Measurements from ENCODE around the gene CAMKK1.
"Not testable (repeated sequence)": the region's sequence is repeated elsewhere in the genome, so short reads cannot be mapped to it uniquely, and the experiment has no call there.

The CAMKK1 gene

GRCh38 chr17:3847165-3847670 is 45.6 kb downstream of the CAMKK1 start:
- DNase-seq (ENCODE audit: low read depth in 2 of 3, low spot score in 1 of 3) = no peak

DNA sequence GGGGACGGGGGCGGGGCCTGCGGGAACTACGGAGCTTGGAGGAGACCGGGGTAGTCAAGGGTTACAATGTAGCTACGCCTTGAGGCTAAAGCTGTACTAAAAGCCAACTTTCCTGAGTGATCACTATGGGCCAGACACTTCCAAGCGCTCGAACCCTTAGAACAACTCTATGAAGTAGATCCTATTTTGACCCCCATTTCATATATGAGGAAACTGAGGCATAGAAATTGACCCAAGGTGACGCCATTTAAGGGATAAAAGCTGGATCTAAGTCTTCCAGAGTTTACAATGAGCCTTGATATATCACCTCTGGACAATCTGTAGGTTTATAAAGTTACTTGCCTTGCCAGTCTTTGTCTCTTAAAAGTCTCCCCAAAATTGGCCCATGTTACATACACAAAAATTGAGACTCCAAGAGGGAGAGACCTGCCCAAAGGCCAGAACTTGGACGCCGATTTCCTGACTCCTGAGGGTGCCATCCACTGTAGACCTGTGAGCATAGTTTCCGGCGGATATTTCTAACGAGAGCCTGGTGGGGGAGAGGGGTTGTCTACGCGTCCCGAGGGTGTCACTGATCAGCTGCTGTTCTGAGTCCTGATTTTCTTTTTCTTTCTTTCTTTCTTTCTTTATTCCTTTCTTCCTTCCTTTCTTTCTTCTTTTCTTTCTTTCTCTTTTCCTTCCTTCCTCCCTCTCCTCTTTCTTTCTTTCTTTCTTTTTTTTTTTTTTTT is 46.3 kb downstream of the CAMKK1 start:
- no peak for DNase-seq (ENCODE audit: low read depth in 2 of 3, low spot score in 1 of 3)

DNA sequence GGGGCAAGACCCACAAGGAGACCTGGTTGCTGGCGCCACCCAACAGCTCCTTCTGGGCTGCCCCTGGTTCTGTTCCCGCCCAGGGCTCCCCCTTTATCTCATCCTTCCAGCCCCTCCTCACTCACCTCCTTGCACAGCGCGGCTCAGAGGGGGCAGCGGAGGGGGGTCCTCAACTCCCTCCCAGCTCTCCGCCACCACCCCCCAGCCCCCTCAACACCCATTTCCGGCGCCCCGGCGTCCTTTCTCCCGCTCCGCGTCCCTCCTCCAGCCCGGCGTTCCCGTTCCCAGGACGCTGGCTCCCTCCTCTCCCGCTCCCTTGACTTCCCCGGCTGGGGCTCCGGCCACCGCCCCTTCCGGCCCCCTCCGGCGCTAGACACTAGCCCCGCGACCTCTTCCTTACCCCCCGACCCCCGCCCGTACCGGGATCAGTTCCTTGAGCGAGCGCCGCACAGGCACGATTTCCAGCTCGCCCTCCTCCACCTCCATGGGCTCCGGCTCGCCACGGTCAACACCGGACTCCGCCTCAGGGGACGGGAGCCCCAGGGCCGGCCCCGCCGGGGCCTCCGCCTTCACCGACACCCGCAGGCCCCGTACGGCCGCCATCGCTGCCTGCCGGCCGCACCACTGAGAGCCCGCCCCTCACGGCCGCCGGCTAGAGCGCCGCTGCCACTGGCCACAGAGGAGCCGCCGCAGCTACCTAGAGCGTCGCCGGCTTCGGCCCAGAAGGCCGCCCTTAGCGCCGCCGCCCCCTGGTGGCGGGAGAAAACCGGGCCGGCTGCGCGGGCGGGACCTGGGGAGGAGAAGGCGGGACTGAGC is 47.0 kb downstream of the CAMKK1 start, which contains the start of gene NCBP3:
Gene NCBP3 (minus strand): TSS at position 626 of the 816 bp plus-strand sequence. CDS start 23 bp downstream, at position 603.
- DNase-seq (ENCODE audit: low read depth in 2 of 3, low spot score in 1 of 3) = peak; percentile 85 to 88 (median 86)

DNA sequence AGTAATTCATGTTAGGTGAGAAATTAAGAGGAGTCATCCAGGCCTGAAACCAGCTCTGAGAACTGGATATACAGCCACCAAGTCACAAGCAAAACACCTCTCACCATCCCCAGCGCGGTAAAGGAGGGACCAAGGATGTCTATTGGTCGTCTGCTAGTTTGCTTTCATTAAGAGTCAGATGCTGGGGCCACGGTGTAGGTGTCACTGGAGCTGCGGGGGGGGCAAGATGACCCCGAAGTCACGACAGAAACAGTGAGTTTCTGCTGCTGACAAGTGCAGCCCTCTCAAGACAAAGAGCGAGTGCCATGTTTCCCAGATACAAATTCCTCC is 47.6 kb downstream of the CAMKK1 start:
- DNase-seq (ENCODE audit: low read depth in 2 of 3, low spot score in 1 of 3) = peak; percentile 28 to 42 (median 31)

- DNase-seq (ENCODE audit: low read depth in 2 of 3, low spot score in 1 of 3) = not testable (repeated sequence)
Measured at GRCh38 chr17:3844556-3844955, 48.3 kb downstream of the CAMKK1 start.

- peak; percentile 18 to 44 (median 19) for DNase-seq (ENCODE audit: low read depth in 2 of 3, low spot score in 1 of 3)
Measured at GRCh38 chr17:3843935-3844516, 48.8 kb downstream of the CAMKK1 start.

DNA sequence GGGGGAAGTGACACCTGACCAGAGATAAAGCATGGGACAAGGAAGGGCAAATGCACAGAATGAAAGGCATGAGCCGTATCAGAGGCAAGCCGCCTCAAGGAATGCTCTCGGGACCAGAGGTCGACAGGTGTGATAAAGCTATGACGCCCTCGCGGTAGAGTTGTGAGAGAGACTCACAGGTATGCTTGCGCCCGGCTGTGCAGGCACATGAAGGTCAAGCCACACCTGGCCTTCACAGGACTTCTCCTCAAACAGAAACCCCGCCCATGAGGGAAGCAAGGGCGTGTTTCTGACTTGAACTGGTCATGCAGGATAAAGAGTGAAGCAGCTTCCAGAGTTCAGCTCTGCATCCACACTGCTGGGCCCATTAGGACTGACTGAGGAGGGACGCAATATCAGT is 54.6 kb downstream of the CAMKK1 start:
- DNase-seq (ENCODE audit: low read depth in 2 of 3, low spot score in 1 of 3) = no peak

GRCh38 chr17:3836551-3836950 is 56.3 kb downstream of the CAMKK1 start:
- no peak for DNase-seq (ENCODE audit: low read depth in 2 of 3, low spot score in 1 of 3)

DNA sequence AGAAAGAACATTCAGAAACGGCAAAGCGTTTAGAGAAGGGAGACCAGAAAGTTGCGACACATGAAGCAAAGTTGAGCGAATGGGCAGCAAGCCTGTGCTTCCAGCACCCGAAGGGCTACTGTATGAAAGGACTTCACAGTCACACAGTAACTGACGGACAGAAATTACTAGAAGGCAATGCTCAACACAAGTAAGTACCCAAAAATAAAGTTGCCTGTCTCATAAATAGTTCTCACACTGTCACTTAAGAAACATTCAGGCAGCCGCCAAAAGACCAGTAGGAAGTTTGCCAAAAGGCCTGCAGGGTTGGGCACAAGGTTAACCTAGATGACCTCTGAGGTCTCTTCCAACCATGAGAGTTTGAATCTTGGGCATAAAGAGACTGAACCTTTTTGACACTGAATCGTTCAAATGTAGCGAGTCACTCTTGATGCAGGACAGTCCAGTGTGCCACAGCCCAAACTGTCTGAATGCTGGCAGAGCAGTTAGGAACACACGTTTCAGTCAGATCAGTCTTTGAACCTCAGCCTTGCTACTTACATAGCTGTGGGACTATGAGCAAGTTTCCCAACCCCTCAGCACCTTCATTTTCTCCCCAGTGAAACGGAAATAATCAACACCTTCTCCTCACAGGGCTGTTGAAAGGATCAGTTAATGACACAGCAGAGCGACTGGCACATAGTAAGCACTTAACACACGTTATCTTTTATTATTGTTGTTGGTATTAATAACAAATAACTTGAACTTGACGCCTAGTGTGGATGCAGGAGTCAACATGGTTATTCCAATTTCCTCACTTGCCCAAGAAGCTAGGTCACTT is 57.2 kb downstream of the CAMKK1 start:
- DNase-seq (ENCODE audit: low read depth in 2 of 3, low spot score in 1 of 3) = no peak

DNA sequence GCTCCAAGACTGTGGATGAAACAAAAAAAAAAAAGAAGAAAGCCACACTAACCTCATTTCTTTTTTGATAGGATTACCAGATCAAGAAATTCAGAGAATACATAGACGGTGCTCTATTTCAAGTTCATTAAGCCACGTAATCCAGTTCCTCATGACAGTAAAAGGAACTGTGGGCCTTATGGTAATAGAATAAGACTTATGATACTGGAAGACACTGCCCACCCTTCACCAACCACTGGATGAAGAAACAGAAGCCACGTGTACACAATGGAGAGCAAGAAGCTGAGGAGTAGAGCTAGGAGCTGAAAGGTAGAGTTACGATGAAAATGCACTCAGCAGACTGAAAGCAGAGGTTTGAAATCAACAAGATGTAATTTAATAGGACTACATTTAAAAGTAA is 58.0 kb downstream of the CAMKK1 start:
- no peak for DNase-seq (ENCODE audit: low read depth in 2 of 3, low spot score in 1 of 3)

DNA sequence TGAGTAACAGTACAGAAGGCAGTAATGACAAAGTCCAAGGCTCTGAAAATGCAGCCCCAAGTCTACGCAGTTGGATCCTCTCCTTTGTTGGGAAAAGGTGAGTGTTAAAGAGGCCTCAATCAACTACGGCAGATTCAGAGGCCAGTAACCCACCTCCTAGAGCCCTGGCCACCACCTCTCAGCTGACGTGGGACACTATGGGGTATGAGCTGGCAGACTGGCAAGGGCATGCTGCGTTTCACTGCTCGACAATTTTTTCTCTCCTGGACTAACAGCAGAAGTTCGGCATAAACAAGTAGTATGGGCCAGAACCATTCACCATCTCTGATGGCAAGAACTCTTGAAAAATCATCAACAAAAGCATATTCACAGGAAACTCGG is 64.0 kb downstream of the CAMKK1 start:
- no peak for DNase-seq (ENCODE audit: low read depth in 2 of 3, low spot score in 1 of 3)

- no peak for DNase-seq (ENCODE audit: low read depth in 2 of 3, low spot score in 1 of 3)
Measured at GRCh38 chr17:3828151-3828851, 64.6 kb downstream of the CAMKK1 start.

DNA sequence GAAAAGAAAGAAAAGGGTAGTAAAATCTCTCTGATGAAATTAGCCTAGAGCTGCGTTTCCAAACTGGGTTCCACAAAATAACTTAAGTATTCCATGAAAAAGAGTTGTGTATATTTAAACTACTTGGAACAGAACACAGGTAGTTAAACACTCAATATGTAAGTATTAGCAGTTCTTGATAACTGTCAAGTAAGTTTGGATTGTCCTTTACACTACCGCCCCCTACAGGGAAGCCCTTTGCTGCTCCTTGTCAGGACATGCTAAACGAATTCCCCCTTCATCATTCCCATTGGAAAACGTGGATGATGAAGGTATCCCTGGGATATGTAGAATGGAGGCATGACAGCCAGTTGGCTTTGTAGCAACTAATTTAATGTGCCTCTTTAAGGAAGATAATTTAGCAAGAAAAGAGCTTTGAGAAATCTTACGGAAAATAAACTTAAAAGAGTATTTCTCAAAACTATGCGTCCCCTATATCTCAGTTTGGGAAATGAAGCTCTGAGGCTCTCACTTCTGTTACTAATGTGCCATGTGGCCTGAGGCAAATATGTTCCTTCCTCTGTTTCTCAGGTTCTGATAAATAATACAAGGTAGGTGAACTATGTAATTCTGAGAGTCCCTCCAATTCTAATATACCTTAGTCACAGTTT is 65.6 kb downstream of the CAMKK1 start:
- peak; percentile 31 to 78 (median 50) for DNase-seq (ENCODE audit: low read depth in 2 of 3, low spot score in 1 of 3)

DNA sequence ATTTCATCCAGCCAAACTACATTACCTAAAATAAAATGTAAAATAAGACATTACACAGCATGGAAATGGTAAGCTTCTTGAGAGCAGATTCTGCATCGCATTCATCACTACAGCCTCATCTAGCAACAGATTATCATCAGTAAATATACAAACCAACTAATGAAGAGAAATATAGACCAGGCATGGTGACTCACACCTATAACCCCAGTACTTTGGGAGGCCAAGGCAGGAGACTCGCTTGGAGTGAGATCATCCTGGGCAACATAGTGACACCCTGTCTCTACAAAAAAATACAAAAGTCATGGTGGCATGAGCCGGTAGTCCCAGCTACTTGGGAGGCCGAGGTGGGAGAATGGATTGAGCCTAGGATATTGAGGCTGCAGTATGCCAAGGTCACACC is 66.7 kb downstream of the CAMKK1 start:
- no peak for DNase-seq (ENCODE audit: low read depth in 2 of 3, low spot score in 1 of 3)

DNA sequence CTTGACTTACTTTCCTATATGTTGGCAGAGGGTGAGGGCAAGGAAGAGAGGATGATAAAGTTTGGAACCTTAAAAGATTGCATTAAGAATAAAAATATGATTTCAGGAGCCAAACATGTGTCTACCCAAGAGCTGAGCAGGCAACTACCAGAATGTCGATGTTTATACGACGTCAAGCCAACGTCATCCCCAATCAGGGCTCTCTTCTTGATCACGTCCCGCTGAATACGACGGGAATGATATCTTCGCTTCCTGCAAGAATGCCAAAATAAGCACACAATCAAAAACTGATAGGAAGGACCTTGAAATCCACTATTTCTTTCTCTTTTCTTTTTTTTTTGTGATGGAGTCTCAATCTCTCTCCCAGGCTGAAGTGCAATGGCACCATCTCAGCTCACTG is 71.8 kb downstream of the CAMKK1 start:
- DNase-seq (ENCODE audit: low read depth in 2 of 3, low spot score in 1 of 3) = no peak

DNA sequence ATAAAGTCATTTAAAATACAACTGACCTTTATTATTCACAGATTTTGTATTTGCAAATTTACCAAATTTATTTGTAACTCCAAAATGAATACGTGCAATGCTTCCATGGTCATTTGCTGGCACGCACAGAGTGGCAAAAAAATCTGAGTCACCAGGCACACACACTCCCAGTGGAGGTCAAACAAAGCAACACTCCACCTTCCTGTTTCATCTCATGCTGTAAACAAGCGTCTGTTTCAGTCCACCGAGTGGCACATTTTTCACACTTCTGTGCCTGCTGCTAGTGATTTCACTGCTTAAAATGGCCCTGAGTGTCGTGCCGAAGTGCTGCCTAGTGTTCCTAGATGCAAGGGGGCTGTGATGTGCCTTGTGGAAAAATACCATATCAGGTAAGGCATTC is 74.1 kb downstream of the CAMKK1 start:
- DNase-seq (ENCODE audit: low read depth in 2 of 3, low spot score in 1 of 3) = no peak

- no peak for DNase-seq (ENCODE audit: low read depth in 2 of 3, low spot score in 1 of 3)
Measured at GRCh38 chr17:3817851-3818605, 74.8 kb downstream of the CAMKK1 start.

- no peak for DNase-seq (ENCODE audit: low read depth in 2 of 3, low spot score in 1 of 3)
Measured at GRCh38 chr17:3815925-3816324, 76.9 kb downstream of the CAMKK1 start.

DNA sequence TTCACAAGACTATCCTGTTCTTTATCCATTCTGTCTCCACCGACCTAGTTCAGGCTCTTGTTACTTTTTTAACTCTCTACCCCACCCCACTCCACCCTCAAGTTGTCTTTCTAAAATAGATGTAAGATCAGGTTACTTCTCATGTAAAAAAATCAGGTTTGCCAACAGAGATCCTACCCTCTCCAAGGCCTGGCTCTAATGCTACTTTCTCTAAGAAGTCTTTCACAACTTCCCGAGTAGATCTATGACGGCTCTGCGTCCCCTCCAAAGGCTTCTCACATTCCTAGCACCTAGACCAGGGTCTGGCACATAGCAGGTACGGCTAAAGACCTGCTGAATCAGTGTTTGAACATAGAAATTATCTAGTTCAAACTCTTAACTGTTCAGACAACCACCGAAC is 77.7 kb downstream of the CAMKK1 start:
- DNase-seq (ENCODE audit: low read depth in 2 of 3, low spot score in 1 of 3) = no peak

All from stimulated activated CD4-positive, alpha-beta T cell treated with anti-CD3 and anti-CD28 coated beads, Interleukin-12 subunit alpha, Interleukin-12 subunit beta, amount 100 ng/mL, for 48 hours (primary cell).